ENCODE measurements around the gene NUP98. TPM values are rescaled to one million over a fixed set of nuclear protein-coding genes. Genes with fewer than 3 reads are reported as not detected.
A peak's percentile ranks its signal among the peaks of the same experiment; 100 is the strongest.

Gene NUP98
- total and polyA plus RNA-seq, 2 of the 13 experiments (the other 11 are each of a cell fraction or from before 2014, with no cell fraction given): 76.6 to 85.3 TPM

DNA sequence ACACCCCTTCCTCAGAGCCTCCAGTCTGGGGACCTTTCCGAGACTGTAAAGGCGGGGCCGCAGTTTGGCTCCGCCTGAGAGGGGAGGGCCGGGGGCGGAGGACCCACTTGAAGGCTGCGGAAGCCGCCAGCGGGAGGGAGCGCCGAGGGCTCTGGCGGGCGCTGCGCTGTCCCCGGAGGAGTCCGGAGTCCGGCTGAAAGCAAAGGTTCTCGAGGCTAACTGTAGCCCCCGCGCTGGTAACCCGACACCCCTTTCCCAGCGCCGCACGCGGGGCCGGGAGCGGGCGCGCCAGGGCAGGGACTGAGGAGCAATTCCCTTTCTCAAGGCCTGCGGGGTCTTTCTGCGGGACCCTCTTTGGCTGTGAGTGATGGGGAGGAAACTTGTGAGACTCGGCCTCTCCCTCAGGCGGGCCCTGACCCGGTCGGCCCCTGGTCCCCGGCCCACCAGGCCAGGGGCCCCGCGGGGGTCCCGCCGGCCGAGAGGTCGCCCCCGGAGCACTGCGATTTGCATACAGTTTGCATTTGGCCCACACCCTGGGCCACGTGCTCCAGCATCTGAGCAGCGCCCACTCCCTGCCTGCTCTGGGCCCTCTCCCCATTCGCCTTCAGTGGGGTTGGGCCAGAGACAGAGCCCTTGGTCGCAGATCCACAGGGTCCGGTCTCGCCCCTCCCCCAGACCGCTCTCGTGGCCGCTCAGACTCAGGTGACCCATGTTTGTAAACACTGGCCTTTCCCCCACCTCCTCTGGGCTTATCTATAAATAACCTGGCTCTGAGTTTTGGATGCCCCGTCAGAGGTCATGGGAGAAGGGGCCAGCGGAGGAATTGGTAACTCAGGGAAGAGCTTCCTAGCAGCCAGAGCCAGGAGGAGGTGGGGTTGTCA, 155.0 kb downstream of the NUP98 start (continued):
- TF ChIP-seq, protein P1, sequence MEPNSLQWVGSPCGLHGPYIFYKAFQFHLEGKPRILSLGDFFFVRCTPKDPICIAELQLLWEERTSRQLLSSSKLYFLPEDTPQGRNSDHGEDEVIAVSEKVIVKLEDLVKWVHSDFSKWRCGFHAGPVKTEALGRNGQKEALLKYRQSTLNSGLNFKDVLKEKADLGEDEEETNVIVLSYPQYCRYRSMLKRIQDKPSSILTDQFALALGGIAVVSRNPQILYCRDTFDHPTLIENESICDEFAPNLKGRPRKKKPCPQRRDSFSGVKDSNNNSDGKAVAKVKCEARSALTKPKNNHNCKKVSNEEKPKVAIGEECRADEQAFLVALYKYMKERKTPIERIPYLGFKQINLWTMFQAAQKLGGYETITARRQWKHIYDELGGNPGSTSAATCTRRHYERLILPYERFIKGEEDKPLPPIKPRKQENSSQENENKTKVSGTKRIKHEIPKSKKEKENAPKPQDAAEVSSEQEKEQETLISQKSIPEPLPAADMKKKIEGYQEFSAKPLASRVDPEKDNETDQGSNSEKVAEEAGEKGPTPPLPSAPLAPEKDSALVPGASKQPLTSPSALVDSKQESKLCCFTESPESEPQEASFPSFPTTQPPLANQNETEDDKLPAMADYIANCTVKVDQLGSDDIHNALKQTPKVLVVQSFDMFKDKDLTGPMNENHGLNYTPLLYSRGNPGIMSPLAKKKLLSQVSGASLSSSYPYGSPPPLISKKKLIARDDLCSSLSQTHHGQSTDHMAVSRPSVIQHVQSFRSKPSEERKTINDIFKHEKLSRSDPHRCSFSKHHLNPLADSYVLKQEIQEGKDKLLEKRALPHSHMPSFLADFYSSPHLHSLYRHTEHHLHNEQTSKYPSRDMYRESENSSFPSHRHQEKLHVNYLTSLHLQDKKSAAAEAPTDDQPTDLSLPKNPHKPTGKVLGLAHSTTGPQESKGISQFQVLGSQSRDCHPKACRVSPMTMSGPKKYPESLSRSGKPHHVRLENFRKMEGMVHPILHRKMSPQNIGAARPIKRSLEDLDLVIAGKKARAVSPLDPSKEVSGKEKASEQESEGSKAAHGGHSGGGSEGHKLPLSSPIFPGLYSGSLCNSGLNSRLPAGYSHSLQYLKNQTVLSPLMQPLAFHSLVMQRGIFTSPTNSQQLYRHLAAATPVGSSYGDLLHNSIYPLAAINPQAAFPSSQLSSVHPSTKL (CRISPR knock-in tag; IDR thresholded peaks at IDR 0.05): peak; percentile 37; the same call in 1 of the 2 replicates
- TF ChIP-seq HNF4G (IDR thresholded peaks at IDR 0.05; ENCODE audit: borderline replicate concordance, low read depth, low read length) (peak; percentile 28; the same call in 1 of the 2 replicates), HNF4G (CRISPR knock-in tag; IDR thresholded peaks at IDR 0.05; ENCODE audit: borderline replicate concordance, low read depth) (no peak; the same call in 1 of the 2 replicates), ATF1 (CRISPR knock-in tag; IDR thresholded peaks at IDR 0.05) (no peak), ZSCAN12 (CRISPR knock-in tag; IDR thresholded peaks at IDR 0.05) (peak; percentile 83; the same call in 1 of the 2 replicates), ZNF792 (CRISPR knock-in tag; IDR thresholded peaks at IDR 0.05) (no peak), AHR (CRISPR knock-in tag; IDR thresholded peaks at IDR 0.05) (no peak), ZFP36L2 (CRISPR knock-in tag; IDR thresholded peaks at IDR 0.05) (no peak), HOXA5 (CRISPR knock-in tag; IDR thresholded peaks at IDR 0.05) (no peak), ZNF460 (CRISPR knock-in tag; IDR thresholded peaks at IDR 0.05; ENCODE audit: borderline replicate concordance) (no peak), KLF16 (CRISPR knock-in tag; IDR thresholded peaks at IDR 0.05) (no peak)
- TF ChIP-seq, protein P2, sequence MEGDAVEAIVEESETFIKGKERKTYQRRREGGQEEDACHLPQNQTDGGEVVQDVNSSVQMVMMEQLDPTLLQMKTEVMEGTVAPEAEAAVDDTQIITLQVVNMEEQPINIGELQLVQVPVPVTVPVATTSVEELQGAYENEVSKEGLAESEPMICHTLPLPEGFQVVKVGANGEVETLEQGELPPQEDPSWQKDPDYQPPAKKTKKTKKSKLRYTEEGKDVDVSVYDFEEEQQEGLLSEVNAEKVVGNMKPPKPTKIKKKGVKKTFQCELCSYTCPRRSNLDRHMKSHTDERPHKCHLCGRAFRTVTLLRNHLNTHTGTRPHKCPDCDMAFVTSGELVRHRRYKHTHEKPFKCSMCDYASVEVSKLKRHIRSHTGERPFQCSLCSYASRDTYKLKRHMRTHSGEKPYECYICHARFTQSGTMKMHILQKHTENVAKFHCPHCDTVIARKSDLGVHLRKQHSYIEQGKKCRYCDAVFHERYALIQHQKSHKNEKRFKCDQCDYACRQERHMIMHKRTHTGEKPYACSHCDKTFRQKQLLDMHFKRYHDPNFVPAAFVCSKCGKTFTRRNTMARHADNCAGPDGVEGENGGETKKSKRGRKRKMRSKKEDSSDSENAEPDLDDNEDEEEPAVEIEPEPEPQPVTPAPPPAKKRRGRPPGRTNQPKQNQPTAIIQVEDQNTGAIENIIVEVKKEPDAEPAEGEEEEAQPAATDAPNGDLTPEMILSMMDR (CRISPR knock-in tag; IDR thresholded peaks at IDR 0.05): 0 out of 2 replicates have a peak, but pooled peaks have one; percentile 9
- TF ChIP-seq, protein P3, sequence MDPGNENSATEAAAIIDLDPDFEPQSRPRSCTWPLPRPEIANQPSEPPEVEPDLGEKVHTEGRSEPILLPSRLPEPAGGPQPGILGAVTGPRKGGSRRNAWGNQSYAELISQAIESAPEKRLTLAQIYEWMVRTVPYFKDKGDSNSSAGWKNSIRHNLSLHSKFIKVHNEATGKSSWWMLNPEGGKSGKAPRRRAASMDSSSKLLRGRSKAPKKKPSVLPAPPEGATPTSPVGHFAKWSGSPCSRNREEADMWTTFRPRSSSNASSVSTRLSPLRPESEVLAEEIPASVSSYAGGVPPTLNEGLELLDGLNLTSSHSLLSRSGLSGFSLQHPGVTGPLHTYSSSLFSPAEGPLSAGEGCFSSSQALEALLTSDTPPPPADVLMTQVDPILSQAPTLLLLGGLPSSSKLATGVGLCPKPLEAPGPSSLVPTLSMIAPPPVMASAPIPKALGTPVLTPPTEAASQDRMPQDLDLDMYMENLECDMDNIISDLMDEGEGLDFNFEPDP (CRISPR knock-in tag; conservative IDR thresholded peaks at IDR 0.05): no peak
- TF ChIP-seq, protein P4, sequence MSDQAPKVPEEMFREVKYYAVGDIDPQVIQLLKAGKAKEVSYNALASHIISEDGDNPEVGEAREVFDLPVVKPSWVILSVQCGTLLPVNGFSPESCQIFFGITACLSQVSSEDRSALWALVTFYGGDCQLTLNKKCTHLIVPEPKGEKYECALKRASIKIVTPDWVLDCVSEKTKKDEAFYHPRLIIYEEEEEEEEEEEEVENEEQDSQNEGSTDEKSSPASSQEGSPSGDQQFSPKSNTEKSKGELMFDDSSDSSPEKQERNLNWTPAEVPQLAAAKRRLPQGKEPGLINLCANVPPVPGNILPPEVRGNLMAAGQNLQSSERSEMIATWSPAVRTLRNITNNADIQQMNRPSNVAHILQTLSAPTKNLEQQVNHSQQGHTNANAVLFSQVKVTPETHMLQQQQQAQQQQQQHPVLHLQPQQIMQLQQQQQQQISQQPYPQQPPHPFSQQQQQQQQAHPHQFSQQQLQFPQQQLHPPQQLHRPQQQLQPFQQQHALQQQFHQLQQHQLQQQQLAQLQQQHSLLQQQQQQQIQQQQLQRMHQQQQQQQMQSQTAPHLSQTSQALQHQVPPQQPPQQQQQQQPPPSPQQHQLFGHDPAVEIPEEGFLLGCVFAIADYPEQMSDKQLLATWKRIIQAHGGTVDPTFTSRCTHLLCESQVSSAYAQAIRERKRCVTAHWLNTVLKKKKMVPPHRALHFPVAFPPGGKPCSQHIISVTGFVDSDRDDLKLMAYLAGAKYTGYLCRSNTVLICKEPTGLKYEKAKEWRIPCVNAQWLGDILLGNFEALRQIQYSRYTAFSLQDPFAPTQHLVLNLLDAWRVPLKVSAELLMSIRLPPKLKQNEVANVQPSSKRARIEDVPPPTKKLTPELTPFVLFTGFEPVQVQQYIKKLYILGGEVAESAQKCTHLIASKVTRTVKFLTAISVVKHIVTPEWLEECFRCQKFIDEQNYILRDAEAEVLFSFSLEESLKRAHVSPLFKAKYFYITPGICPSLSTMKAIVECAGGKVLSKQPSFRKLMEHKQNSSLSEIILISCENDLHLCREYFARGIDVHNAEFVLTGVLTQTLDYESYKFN (CRISPR knock-in tag; conservative IDR thresholded peaks at IDR 0.05): peak; percentile 74
- TF ChIP-seq, protein P5, sequence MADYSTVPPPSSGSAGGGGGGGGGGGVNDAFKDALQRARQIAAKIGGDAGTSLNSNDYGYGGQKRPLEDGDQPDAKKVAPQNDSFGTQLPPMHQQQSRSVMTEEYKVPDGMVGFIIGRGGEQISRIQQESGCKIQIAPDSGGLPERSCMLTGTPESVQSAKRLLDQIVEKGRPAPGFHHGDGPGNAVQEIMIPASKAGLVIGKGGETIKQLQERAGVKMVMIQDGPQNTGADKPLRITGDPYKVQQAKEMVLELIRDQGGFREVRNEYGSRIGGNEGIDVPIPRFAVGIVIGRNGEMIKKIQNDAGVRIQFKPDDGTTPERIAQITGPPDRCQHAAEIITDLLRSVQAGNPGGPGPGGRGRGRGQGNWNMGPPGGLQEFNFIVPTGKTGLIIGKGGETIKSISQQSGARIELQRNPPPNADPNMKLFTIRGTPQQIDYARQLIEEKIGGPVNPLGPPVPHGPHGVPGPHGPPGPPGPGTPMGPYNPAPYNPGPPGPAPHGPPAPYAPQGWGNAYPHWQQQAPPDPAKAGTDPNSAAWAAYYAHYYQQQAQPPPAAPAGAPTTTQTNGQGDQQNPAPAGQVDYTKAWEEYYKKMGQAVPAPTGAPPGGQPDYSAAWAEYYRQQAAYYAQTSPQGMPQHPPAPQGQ (CRISPR knock-in tag; IDR thresholded peaks at IDR 0.05; ENCODE audit: borderline replicate concordance): no peak
